Testis (tissue), 3 donors: Measurements from ENCODE around the gene RNF213. TPM values are rescaled to one million over a fixed set of nuclear protein-coding genes. Genes with fewer than 3 reads are reported as not detected.

ENCODE experiments used
- DNase-seq: peaks from one replicate; pipeline ENCODE4 v3.0.0-alpha.2; 2019
- H3K27ac ChIP-seq, 2 donors: fragments of 200-600 bp; sonication (generic); one replicate each; pipeline ENCODE4 v1.5.1; 2019
- H3K27me3 ChIP-seq: fragments of 200-600 bp; sonication (generic); one replicate; pipeline ENCODE4 v1.5.1; 2019
- H3K36me3 ChIP-seq: fragments of 200-600 bp; sonication (generic); one replicate; pipeline ENCODE4 v1.5.1; 2017; ENCODE audit warnings: low read depth; ENCODE audit errors: missing control alignments
- H3K4me1 ChIP-seq: fragments of 200-600 bp; sonication (generic); one replicate; pipeline ENCODE4 v1.5.1; 2019
- H3K4me3 ChIP-seq, 2 donors: fragments of 200-600 bp; sonication (generic); one replicate each; pipeline ENCODE4 v1.5.1; 2017 to 2019
- H3K9me3 ChIP-seq: fragments of 200-600 bp; sonication (generic); one replicate; pipeline ENCODE4 v1.5.1; 2017
- CTCF ChIP-seq, 3 experiments: fragments of 450-650 bp in 2 of 3; fragments of 200-600 bp in 1 of 3; sonication (generic) in 1 of 3; IDR thresholded peaks; one replicate each; pipeline ENCODE4 v1.5.1; 2016 to 2019; ENCODE audit warnings: antibody characterized with exemption in 3 of 3, mild to moderate bottlenecking in 2 of 3, moderate library complexity in 1 of 3
- POLR2A ChIP-seq: fragments of 450-650 bp; IDR thresholded peaks from one replicate; pipeline ENCODE4 v1.6.1; 2017; ENCODE audit warnings: antibody characterized with exemption, mild to moderate bottlenecking, moderate library complexity
- WGBS, 2 donors: methylation state at CpG; one replicate each; pipeline ENCODE4 v1.1.5; 2018; 5-methylcytosine and 5-hydroxymethylcytosine counted together
- intact Hi-C: fragments of 100-400 bp; cut with DNase I; formaldehyde crosslinking; loops from one replicate; pipeline ENCODE4 v1.15.1; 2023; ENCODE audit warnings: low total_unique reads
- polyA plus RNA-seq: library from polyadenylated mRNA; stranded (reverse); fragments of 350-450 nt; fragmentation: Illumina TruSeq; extraction: RNeasy Lipid Tissue Mini Kit (QIAGEN cat#74804); gene quantifications from one replicate; pipeline ENCODE4 v1.2.3, GENCODE V29; 2014; ENCODE audit warnings: low read depth, low replicate concordance; ENCODE audit not compliant: insufficient read depth
- total RNA-seq, 2 donors: library from RNA; depleted of rRNA; stranded (reverse); fragments of >200 nt; gene quantifications; one replicate each; pipeline ENCODE4 v1.2.3, GENCODE V29; 2016

Gene RNF213
- total and polyA plus RNA-seq, 3 donors from 2014 or later = 25.3 to 68.9 (median 66.9) TPM

- Histone ChIP-seq H3K4me1 (no peaks in the 10 kb centered on the region), H3K36me3 (no peaks in the 10 kb centered on the region), H3K9me3 (no peaks in the 10 kb centered on the region), H3K4me3 (no peak overlapping the region), H3K27me3 (no peaks in the 10 kb centered on the region), H3K27ac (no peak overlapping the region)
- WGBS, 2 donors = 95% methylated on average over 14 to 26 of the region's 33 CpGs
- no peak for TF ChIP-seq CTCF (IDR thresholded peaks at IDR 0.05)
- TF ChIP-seq POLR2A = no peak
- intact Hi-C loops = loop anchor here (5.0 kb wide), 1 partner anchor 553 kb away; no protein-coding TSS in a partner anchor
- DNase-seq = no peak
Observed at GRCh38 chr17:80429356-80430275, 169.0 kb downstream of the RNF213 start.

- Histone ChIP-seq H3K27me3 (no peaks in the 10 kb centered on the region), H3K36me3 (no peaks in the 10 kb centered on the region), H3K27ac (no peak overlapping the region), H3K9me3 (no peaks in the 10 kb centered on the region), H3K4me1 (no peaks in the 10 kb centered on the region), H3K4me3 (no peak overlapping the region)
- TF ChIP-seq CTCF (IDR thresholded peaks at IDR 0.05) (no peak), POLR2A (no peak)
- DNase-seq = no peak
- intact Hi-C loops = no loop called here
- WGBS, 2 donors = 87 to 90% methylated on average over 10 to 15 of the region's 15 CpGs
Observed at GRCh38 chr17:80430446-80431245, 170.0 kb downstream of the RNF213 start.

GRCh38 chr17:80431246-80432195 lies 170.9 kb downstream of the RNF213 start:
- TF ChIP-seq POLR2A = no peak
- TF ChIP-seq CTCF (IDR thresholded peaks at IDR 0.05) = no peak
- no peak overlapping the region for H3K4me3 ChIP-seq
- no peaks in the 10 kb centered on the region for H3K9me3 ChIP-seq
- H3K27ac ChIP-seq = no peak overlapping the region
- intact Hi-C loops = no loop called here
- no peaks in the 10 kb centered on the region for H3K27me3 ChIP-seq
- DNase-seq = no peak
- no peaks in the 10 kb centered on the region for H3K36me3 ChIP-seq
- no peaks in the 10 kb centered on the region for H3K4me1 ChIP-seq
- 87 to 90% methylated on average over 18 to 29 of the region's 29 CpGs for WGBS, 2 donors

GRCh38 chr17:80432350-80432955 lies 171.8 kb downstream of the RNF213 start:
- H3K9me3 ChIP-seq = no peaks in the 10 kb centered on the region
- WGBS, 2 donors = 81 to 91% methylated on average over 8 to 15 of the region's 15 CpGs
- TF ChIP-seq POLR2A (no peak), CTCF (IDR thresholded peaks at IDR 0.05) (no peak)
- DNase-seq = no peak
- intact Hi-C loops = no loop called here
- no peak overlapping the region for H3K27ac ChIP-seq
- no peaks in the 10 kb centered on the region for H3K36me3 ChIP-seq
- H3K27me3 ChIP-seq = no peaks in the 10 kb centered on the region
- H3K4me3 ChIP-seq = no peak overlapping the region
- no peaks in the 10 kb centered on the region for H3K4me1 ChIP-seq
